ENCODE data around the gene GRAMD1A.

The GRAMD1A gene

GRCh38 chr19:35041548-35042055 is 41.5 kb downstream of the GRAMD1A start, which contains the start of gene HPN:
Gene HPN (plus strand): TSS chr19:35041721. CDS start chr19:35042507, 786 bp downstream.
- POLR2A ChIA-PET = no interaction called here
- CTCF ChIA-PET = interaction anchor here (4.3 kb wide), 1 partner anchor 26 kb away, joined by 31 read pairs; no protein-coding TSS in a partner anchor
- DNase-seq (ENCODE audit: extremely low spot score) = no peak
- TF ChIP-seq, protein P1, sequence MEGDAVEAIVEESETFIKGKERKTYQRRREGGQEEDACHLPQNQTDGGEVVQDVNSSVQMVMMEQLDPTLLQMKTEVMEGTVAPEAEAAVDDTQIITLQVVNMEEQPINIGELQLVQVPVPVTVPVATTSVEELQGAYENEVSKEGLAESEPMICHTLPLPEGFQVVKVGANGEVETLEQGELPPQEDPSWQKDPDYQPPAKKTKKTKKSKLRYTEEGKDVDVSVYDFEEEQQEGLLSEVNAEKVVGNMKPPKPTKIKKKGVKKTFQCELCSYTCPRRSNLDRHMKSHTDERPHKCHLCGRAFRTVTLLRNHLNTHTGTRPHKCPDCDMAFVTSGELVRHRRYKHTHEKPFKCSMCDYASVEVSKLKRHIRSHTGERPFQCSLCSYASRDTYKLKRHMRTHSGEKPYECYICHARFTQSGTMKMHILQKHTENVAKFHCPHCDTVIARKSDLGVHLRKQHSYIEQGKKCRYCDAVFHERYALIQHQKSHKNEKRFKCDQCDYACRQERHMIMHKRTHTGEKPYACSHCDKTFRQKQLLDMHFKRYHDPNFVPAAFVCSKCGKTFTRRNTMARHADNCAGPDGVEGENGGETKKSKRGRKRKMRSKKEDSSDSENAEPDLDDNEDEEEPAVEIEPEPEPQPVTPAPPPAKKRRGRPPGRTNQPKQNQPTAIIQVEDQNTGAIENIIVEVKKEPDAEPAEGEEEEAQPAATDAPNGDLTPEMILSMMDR (IDR thresholded peaks at IDR 0.05; ENCODE audit: control extremely low read depth, extremely low read depth, low read depth, missing control alignments) = no peak

- DNase-seq (ENCODE audit: extremely low spot score) = no peak
- ChIA-PET POLR2A (no interaction called here), CTCF (interaction anchor here (1.2 to 4.3 kb wide), 4 partner anchors 9 to 94 kb away, joined by 3 to 31 read pairs (median 11); partner anchors contain the start of gene LGI4)
- TF ChIP-seq, protein P1 (IDR thresholded peaks at IDR 0.05; ENCODE audit: control extremely low read depth, extremely low read depth, low read depth, missing control alignments) = no peak
Measured at GRCh38 chr19:35042056-35042730, 42.1 kb downstream of the GRAMD1A start.

DNA sequence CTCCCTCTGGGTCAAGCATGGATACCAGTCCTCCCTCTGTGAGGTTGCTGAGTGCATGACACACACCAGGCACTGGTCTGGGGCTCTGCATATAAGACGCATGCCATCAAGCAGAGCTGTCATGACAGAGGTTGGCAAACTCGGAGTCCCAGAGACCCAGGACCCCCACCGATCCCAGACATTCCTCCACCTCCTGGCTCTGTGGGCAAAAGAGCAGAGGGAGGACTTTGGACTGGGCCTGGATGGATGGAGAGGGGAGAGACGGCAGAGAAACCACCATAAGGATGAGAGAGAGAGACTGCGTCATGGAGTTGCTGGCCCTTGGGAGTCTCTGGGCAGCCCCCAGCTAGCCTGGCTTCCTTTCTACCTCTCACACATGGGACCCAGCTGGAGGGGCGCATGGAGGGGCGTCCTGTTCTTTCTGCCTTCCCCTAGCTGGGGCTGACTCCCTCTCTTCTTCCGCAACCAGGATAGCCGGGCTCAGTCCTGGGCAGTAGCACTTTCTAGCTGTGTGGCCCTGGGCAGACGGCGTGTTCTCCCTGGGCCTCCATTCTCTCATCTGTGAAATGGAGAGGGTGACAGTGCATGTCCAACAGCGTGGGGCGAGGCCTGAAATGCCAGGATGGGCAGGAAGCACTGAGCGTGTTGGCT is 43.0 kb downstream of the GRAMD1A start:
- no peak for DNase-seq (ENCODE audit: extremely low spot score)
- ChIA-PET POLR2A (no interaction called here), CTCF (interaction anchor here (1.1 to 4.3 kb wide), 15 partner anchors 8 to 98 kb away, joined by 3 to 31 read pairs (median 10); partner anchors contain the start of gene LGI4)
- TF ChIP-seq, protein P1 (IDR thresholded peaks at IDR 0.05; ENCODE audit: control extremely low read depth, extremely low read depth, low read depth, missing control alignments) = no peak

GRCh38 chr19:35043906-35044305 is 43.8 kb downstream of the GRAMD1A start:
- ChIA-PET CTCF (interaction anchor here (0.9 to 4.3 kb wide), 32 partner anchors 9 to 212 kb away, joined by 3 to 31 read pairs (median 4); partner anchors contain the start of genes LGI4 and SCN1B), POLR2A (no interaction called here)
- DNase-seq (ENCODE audit: extremely low spot score) = no peak
- TF ChIP-seq, protein P1 (IDR thresholded peaks at IDR 0.05; ENCODE audit: control extremely low read depth, extremely low read depth, low read depth, missing control alignments) = no peak

- POLR2A ChIA-PET = no interaction called here
- TF ChIP-seq, protein P1 (IDR thresholded peaks at IDR 0.05; ENCODE audit: control extremely low read depth, extremely low read depth, low read depth, missing control alignments) = peak; percentile 87
Measured at GRCh38 chr19:35044317-35045117, 44.4 kb downstream of the GRAMD1A start.

More at GRCh38 chr19:35044317-35045117, 44.4 kb downstream of the GRAMD1A start:
- CTCF ChIA-PET = interaction anchor here (0.7 to 4.3 kb wide), 33 partner anchors 8 to 212 kb away, joined by 3 to 31 read pairs (median 4); partner anchors contain the start of genes LGI4 and SCN1B
- DNase-seq (ENCODE audit: extremely low spot score) = peak; percentile 75
